ENCODE results near the gene SS18L1.

- TF ChIP-seq CTCF (IDR thresholded peaks at IDR 0.05) (no peak), EP300 (IDR thresholded peaks at IDR 0.05) (no peak), POLR2A (IDR thresholded peaks at IDR 0.05) (no peak), POLR2AphosphoS5 (IDR thresholded peaks at IDR 0.05) (no peak)
These were observed 75.8 kb downstream of the SS18L1 start for GRCh38 chr20:62219101-62219991.
